Activated CD4-positive, alpha-beta T cell treated with anti-CD3 and anti-CD28 coated beads, Interleukin-2, Interleukin-6, amounts not matched to agents 100 ng/mL and 50 ng/mL, durations not matched to agents 16 hours and 8 hours (primary cell): ENCODE data around the gene ZNF324B.
"Not testable (repeated sequence)": the region's sequence is repeated elsewhere in the genome, so short reads cannot be mapped to it uniquely, and the experiment has no call there.

Source experiments
- DNase-seq: peaks from one replicate; pipeline ENCODE4 v3.0.0-alpha.2; 2020

Gene ZNF324B

GRCh38 chr19:58451358-58452101 is at the start of gene ZNF324B:
Gene ZNF324B, plus strand, starts transcription at chr19:58451622. Its CDS starts 2,080 bp downstream, at chr19:58453702.
- DNase-seq = peak; percentile 97

GRCh38 chr19:58401840-58402421 is 49.5 kb upstream of the ZNF324B start:
- DNase-seq = no peak

DNA sequence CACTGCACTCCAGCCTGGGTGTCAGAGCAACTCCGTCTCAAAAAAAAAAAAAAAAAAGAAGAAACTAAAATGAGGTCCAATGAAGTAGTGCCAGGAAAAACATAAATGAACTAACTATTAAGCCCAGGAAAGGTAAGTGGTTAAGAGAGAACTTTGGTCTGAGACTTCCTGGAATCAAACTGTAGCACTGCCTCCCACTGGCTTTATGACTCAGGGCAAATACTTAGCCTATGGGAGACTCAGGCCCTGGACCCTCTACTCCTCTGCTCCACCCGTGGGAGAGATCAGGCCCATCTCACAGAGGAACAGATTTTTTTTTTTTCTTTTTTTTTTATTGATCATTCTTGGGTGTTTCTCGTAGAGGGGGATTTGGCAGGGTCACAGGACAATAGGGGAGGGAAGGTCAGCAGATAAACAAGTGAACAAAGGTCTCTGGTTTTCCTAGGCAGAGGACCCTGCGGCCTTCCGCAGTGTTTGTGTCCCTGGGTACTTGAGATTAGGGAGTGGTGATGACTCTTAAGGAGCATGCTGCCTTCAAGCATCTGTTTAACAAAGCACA is 47.4 kb upstream of the ZNF324B start:
- not testable (repeated sequence) for DNase-seq

- no peak for DNase-seq
Observed at GRCh38 chr19:58406818-58407657, 44.4 kb upstream of the ZNF324B start.

- DNase-seq = no peak
Observed at GRCh38 chr19:58407658-58408151, 43.7 kb upstream of the ZNF324B start.

GRCh38 chr19:58408152-58409009 is 43.0 kb upstream of the ZNF324B start, which contains the start of gene ZNF584:
Gene ZNF584, plus strand, starts transcription at chr19:58408649. Its CDS starts 499 bp downstream, at chr19:58409148.
- peak; percentile 98 for DNase-seq

- peak; percentile 52 for DNase-seq
Observed at GRCh38 chr19:58409010-58409790, 42.2 kb upstream of the ZNF324B start.

DNA sequence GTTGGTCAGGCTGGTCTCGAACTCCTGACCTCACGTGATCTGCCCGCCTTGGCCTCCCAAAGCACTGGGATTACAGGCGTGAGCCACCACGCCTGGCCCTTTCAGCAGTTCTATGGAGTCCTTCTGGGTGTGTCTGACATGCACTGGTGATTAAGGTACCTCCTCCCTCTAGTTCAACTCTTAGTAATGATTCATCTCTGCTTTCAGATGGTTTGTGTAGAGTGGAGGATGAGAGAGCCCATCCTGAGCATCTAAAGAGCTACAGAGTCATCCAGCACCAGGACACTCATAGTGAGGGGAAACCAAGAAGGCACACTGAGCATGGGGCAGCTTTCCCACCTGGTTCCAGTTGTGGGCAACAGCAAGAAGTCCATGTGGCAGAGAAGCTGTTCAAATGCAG is 34.8 kb upstream of the ZNF324B start:
- no peak for DNase-seq

DNA sequence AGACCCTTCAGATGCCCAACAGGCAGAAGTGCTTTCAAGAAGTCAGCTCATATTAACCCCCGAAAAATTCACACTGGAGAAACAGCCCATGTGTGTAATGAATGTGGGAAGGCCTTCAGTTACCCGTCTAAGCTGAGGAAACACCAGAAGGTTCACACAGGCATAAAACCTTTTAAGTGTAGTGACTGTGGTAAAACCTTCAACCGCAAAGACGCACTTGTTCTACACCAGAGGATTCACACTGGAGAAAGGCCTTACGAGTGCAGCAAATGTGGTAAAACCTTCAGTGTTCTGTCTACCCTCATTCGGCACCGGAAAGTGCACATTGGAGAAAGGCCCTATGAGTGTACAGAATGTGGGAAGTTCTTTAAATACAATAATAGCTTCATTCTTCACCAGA is 34.4 kb upstream of the ZNF324B start:
- no peak for DNase-seq

DNA sequence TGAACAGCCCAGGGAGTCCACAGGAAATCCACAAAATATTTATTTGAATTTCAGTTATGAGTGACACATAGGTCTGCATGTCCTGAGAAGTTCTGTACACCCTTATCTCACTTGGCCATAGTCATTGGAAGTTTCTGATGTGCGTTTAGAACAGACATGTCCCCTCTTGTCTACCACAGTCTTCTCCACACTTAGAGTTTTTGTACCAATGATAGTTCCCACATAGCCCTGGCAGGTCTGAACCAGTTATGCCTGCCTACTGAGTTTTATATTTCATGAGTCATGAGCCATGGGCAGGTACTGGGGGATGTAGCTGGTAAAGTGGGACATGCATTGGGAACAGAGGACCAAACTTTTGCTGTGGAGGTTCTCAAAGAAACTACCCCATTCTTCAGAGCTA is 22.8 kb upstream of the ZNF324B start:
- DNase-seq = no peak

DNA sequence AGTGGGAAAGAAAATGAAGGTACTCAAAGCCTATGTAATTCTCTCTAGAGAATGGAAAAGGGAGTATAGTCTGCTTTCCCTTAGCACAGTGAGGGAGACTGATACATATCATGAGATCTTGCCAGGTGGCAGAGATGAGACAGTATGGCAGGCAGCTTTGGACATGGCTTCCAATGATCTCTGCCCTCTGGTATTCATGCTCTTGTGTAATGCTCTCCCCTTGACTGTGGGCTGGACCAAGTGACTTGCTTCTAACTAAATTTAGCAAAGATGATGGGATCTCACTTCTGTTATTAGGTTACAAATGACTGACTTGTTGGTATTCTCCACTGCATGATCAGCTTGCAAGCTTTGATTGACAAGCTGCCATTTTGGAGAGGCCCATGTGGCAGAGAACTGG is 21.7 kb upstream of the ZNF324B start:
- DNase-seq = no peak

DNA sequence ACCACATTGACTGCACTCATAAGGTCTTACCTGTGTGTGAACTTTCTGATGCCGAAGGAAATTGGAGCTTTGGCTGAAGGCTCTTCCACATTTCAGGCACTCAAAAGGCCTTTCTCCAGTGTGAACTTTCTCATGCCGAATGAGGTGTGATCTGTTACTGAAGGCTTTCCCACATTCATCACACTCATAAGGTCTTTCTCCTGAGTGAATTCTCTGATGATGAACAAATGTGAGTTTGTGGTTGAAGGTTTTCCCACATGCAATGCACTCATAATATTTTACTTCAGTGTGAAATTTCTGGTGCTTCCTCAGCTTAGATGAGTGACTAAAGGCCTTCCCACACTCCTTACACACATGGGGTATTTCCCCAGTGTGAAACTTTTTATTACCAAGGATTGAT is 17.2 kb upstream of the ZNF324B start:
- no peak for DNase-seq

DNA sequence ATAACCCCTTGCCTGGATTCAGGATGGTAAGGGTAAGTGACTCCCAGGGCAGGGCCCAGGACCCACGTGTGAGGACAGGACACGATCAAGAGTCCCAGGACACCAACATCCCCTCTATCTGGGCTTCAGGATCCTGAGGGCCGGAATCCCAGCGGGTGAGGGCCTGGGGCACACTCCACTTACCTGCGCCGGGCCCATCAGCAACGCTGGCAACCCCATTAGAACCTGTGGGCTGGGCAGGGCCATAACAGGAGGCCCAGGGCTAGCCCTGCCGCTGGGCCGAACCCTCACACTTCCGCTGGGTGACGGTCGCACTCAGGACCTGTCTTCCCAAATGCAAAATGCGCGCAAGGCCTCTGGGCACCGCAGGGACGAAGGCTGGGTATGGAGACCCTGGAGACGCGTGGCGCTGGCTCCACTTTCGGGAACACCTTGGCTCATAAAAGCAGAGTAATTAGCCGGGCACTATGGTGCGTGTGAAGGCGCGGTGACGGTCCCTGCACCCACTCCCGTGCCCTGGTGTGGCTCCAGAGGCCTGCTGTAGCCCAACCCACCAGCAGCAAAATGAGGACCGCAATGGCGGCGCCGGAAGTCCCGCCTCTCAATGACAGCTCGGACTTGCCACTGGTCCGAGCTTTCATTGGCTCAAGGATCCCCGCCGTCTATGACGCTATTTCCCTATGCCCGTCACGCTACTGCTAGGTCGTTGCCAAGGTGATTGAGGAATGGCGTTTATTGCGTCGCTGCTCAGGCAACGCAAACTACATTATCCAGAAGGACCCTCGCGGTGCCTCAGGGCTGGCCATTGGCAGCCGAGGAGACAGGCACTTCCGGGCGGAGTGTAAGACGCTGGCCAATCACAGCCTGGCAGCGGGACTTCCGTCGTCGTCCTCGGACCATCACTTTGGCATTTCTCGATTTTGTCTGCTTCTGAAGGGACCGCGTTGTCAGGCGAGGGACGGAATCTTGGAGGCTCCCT is 11.6 kb upstream of the ZNF324B start, which contains the start of gene ZNF132:
Gene ZNF132 (minus strand): TSS at position 578 of the 979 bp plus-strand sequence. CDS start 332 bp downstream, at position 246.
- peak; percentile 97 for DNase-seq

GRCh38 chr19:58440556-58440955 is 10.9 kb upstream of the ZNF324B start:
- DNase-seq = no peak

DNA sequence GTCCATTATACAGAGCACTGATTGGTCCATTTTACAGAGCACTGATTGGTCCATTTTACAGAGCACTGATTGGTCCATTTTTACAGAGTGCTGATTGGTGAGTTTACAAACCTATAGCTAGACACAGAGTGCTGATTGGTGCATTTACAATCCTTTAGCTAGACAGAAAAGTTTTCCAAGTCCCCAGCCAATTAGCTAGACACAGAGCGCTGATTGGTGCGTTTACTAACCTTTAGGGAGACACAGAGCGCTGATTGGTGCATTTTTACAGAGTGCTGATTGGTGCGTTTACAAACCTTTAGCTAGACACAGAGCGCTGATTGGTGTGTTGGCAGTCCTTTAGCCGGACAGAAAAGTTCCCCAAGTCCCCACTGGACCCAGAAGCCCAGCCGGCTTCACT is 8.4 kb upstream of the ZNF324B start:
- not testable (repeated sequence) for DNase-seq

- DNase-seq = not testable (repeated sequence)
Observed at GRCh38 chr19:58448860-58449259, 2.6 kb upstream of the ZNF324B start.

- not testable (repeated sequence) for DNase-seq
Observed at GRCh38 chr19:58449980-58450379, 1.4 kb upstream of the ZNF324B start.

DNA sequence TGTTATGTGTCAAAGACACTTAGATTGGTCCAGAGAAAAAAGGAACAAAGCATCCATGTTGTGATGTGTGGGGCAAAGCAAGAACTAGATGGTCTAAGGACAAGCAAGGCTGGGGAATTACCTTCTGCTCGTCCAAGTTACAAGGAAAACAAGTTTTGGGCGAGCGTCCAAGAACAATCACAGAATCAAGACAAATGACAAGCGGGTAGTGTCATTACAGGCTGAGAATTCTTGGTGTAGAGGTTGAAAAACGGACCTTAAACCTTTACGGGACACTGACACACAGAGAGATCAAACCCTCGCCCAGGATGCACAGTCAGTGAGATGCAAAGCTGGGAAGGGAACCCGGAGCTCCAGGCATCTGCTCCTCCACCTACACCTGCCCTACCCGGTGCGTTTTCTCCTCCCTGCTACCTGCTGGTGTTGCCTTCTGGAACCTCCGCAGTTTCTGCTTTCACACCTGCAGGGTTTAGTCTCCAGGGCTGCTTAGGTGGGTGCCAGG is 515 bp upstream of the ZNF324B start:
- no peak for DNase-seq

- DNase-seq = no peak
Observed at GRCh38 chr19:58453743-58454142, 2.3 kb downstream of the ZNF324B start.

DNA sequence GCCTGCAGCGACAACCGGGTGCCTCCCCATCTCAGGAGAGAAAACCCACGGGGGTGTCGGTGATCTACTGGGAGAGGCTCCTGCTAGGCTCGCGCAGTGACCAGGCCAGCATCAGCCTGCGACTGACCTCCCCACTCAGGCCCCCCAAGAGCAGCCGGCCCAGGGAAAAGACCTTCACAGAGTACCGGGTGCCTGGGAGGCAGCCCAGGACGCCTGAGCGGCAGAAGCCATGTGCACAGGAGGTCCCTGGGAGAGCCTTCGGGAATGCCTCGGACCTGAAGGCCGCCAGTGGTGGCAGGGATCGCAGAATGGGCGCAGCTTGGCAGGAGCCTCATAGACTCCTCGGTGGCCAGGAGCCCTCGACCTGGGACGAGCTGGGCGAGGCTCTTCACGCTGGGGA is 3.9 kb downstream of the ZNF324B start:
- no peak for DNase-seq
